A549 (cell line): ENCODE results near the gene PTX4. TPM values are rescaled to one million over a fixed set of nuclear protein-coding genes. Genes with fewer than 3 reads are reported as not detected.

Experiments
- ATAC-seq, 2 experiments: fragments of 200-7000 bp in 1 of 2; fragments of >200 bp in 1 of 2; cut with Nextera tagmentation in 1 of 2; cut with Tn5 transposase in 1 of 2; 3 replicates each; pipeline versions ENCODE4 v1.8.0 to v1.9.1; 2018 to 2020; ENCODE audit warnings: mild to moderate bottlenecking in 1 of 2, moderate library complexity in 1 of 2
- CTCF ChIA-PET: fragments of 300-600 bp; sonication (Branson Sonifier 250); formaldehyde crosslinking; extraction: SDS; loops from one replicate; lab custom pipeline; 2021; ENCODE audit warnings: antibody characterized with exemption, inconsistent platforms; lab: Yijun Ruan, JAX
- POLR2A ChIA-PET: fragments of 350-600 bp; formaldehyde crosslinking; extraction: SDS; loops from one replicate; lab custom pipeline; 2021; ENCODE audit warnings: antibody characterized with exemption, inconsistent platforms; lab: Yijun Ruan, JAX
- DNase-seq, 2 experiments: peaks; one replicate each; pipeline versions ENCODE4 v3.0.0 to v3.0.0-alpha.2; 2011 to 2016; ENCODE audit warnings: low read depth in 1 of 2, low spot score in 1 of 2
- FAIRE-seq: peaks from 2 replicates; lab custom pipeline; 2011; peaks lifted over from hg19 to GRCh38; lab: Jason Lieb, UNC
- H3K27ac ChIP-seq, 2 experiments: fragments of >200 bp; sonication (Bioruptor Twin); formaldehyde crosslinking; 3 replicates each; pipeline ENCODE4 v1.5.1; 2016 to 2017
- H3K4me1 ChIP-seq: fragments of >200 bp; sonication (Bioruptor Twin); formaldehyde crosslinking; 3 replicates; pipeline ENCODE4 v1.6.1; 2016
- H3K4me2 ChIP-seq: fragments of >200 bp; sonication (Bioruptor Twin); formaldehyde crosslinking; 3 replicates; pipeline ENCODE4 v1.6.1; 2016
- H3K4me3 ChIP-seq: fragments of >200 bp; sonication (Bioruptor Twin); formaldehyde crosslinking; 3 replicates; pipeline ENCODE4 v1.5.1; 2016
- H3K9me3 ChIP-seq: fragments of >200 bp; sonication (Bioruptor Twin); formaldehyde crosslinking; 3 replicates; pipeline ENCODE4 v1.6.1; 2016
- BCL3 ChIP-seq: fragments of >200 bp; sonication (Bioruptor Twin); formaldehyde crosslinking; IDR thresholded peaks from 3 replicates; pipeline ENCODE4 v1.6.1; 2016
- CBX8 ChIP-seq: fragments of 200-600 bp; sonication (generic); IDR thresholded peaks from 2 replicates; pipeline ENCODE4 v1.6.1; 2016
- CEBPB ChIP-seq, 2 experiments: fragments of >200 bp in 1 of 2; sonication (Bioruptor Twin) in 1 of 2; formaldehyde crosslinking in 1 of 2; IDR thresholded peaks; 2 replicates each; pipeline ENCODE4 v1.6.1; 2012 to 2016
- CHD4 ChIP-seq: fragments of 200-600 bp; sonication (generic); IDR thresholded peaks from 2 replicates; pipeline ENCODE4 v1.6.1; 2016; ENCODE audit warnings: antibody characterized with exemption, mild to moderate bottlenecking, borderline replicate concordance
- CTCF ChIP-seq: fragments of >200 bp; sonication (Bioruptor Twin); formaldehyde crosslinking; IDR thresholded peaks from 3 replicates; pipeline ENCODE4 v1.5.1; 2016
- E2F6 ChIP-seq: IDR thresholded peaks from 2 replicates; pipeline ENCODE4 v1.6.1; 2012; ENCODE audit warnings: low read depth, borderline replicate concordance
- EHF ChIP-seq: fragments of 250-450 bp; sonication (Bioruptor Pico); IDR thresholded peaks from 2 replicates; pipeline ENCODE4 v1.5.0; 2020; ENCODE audit warnings: mild to moderate bottlenecking
- ESRRA ChIP-seq: fragments of 150-350 bp; IDR thresholded peaks from 2 replicates; pipeline ENCODE4 v1.6.1; 2014; ENCODE audit warnings: mild to moderate bottlenecking, low read length, borderline replicate concordance
- FOSB ChIP-seq: fragments of 250-450 bp; sonication (Bioruptor Pico); IDR thresholded peaks from 2 replicates; pipeline ENCODE4 v1.5.0; 2020; ENCODE audit warnings: mild to moderate bottlenecking, moderate library complexity
- GATA3 ChIP-seq: IDR thresholded peaks from 2 replicates; pipeline ENCODE4 v1.6.1; 2012; ENCODE audit warnings: borderline replicate concordance
- HDAC2 ChIP-seq: fragments of 200-600 bp; sonication (generic); IDR thresholded peaks from 2 replicates; pipeline ENCODE4 v1.6.1; 2016
- HOXA7 ChIP-seq: fragments of 250-450 bp; sonication (Bioruptor Pico); IDR thresholded peaks from 2 replicates; pipeline ENCODE4 v1.5.0; 2020; ENCODE audit warnings: mild to moderate bottlenecking, moderate library complexity
- MAX ChIP-seq: IDR thresholded peaks from 2 replicates; pipeline ENCODE4 v1.6.1; 2012
- NPAS2 ChIP-seq: fragments of 250-450 bp; sonication (Bioruptor Pico); IDR thresholded peaks from 2 replicates; pipeline ENCODE4 v1.8.0; 2022; ENCODE audit warnings: mild to moderate bottlenecking, moderate library complexity, borderline replicate concordance
- PBX3 ChIP-seq: IDR thresholded peaks from 2 replicates; pipeline ENCODE4 v1.6.1; 2012
- PHF8 ChIP-seq: fragments of 200-600 bp; sonication (generic); IDR thresholded peaks from 2 replicates; pipeline ENCODE4 v1.6.1; 2016; ENCODE audit warnings: low read depth, mild to moderate bottlenecking, antibody characterized with exemption, moderate library complexity, borderline replicate concordance
- POLR2A ChIP-seq: IDR thresholded peaks from 2 replicates; pipeline ENCODE4 v1.6.1; 2012; ENCODE audit warnings: mild to moderate bottlenecking, low read length
- POLR2AphosphoS2 ChIP-seq: conservative IDR thresholded peaks from 2 replicates; pipeline ENCODE4 v1.6.1; 2012; ENCODE audit warnings: low read length, improper control_type of control experiment, inconsistent platforms
- RARB ChIP-seq: fragments of 250-450 bp; sonication (Bioruptor Pico); IDR thresholded peaks from 2 replicates; pipeline ENCODE4 v1.8.0; 2021; ENCODE audit warnings: mild to moderate bottlenecking, moderate library complexity
- RCOR1 ChIP-seq: fragments of 150-350 bp; IDR thresholded peaks from 2 replicates; pipeline ENCODE4 v1.6.1; 2014; ENCODE audit warnings: antibody characterized with exemption, low read length, low read depth
- REST ChIP-seq: fragments of 200-600 bp; sonication (generic); IDR thresholded peaks from 2 replicates; pipeline ENCODE4 v1.6.1; 2016; ENCODE audit warnings: antibody characterized with exemption, mild to moderate bottlenecking, moderate library complexity
- RNF2 ChIP-seq: fragments of 200-600 bp; sonication (generic); IDR thresholded peaks from 2 replicates; pipeline ENCODE4 v1.6.1; 2016; ENCODE audit warnings: low read depth, mild to moderate bottlenecking, antibody characterized with exemption, moderate library complexity, borderline replicate concordance
- SMC3 ChIP-seq: fragments of >200 bp; sonication (Bioruptor Twin); formaldehyde crosslinking; IDR thresholded peaks from 3 replicates; pipeline ENCODE4 v1.6.1; 2018; ENCODE audit warnings: inconsistent platforms
- ZSCAN20 ChIP-seq: fragments of 250-450 bp; sonication (Bioruptor Pico); IDR thresholded peaks from 2 replicates; pipeline ENCODE4 v1.8.0; 2022; ENCODE audit warnings: mild to moderate bottlenecking, moderate library complexity
- WGBS: methylation state at CpG from one replicate; pipeline ENCODE4 v1.1.6; 2017; ENCODE audit errors: missing lambda C conversion rate; 5-methylcytosine and 5-hydroxymethylcytosine counted together
- polyA plus RNA-seq, 4 experiments: library from polyadenylated mRNA; depleted of rRNA in 3 of 4; stranded (reverse); fragments of >200 nt; fragmentation: RNase III in 1 of 4; extraction: RNeasy Plus Mini Kit Qiagen cat#74134 plus additional on column Dnase treatment in 1 of 4; gene quantifications; 2 replicates in 3 of 4; 3 replicates in 1 of 4; pipeline ENCODE4 v1.2.3, GENCODE V29; 2011 to 2017

The PTX4 gene
- polyA plus RNA-seq, 2 of the 4 experiments (the other 2 are of a cell fraction) = not detected

GRCh38 chr16:1524366-1524765, 35.6 kb upstream of the PTX4 start:
- H3K4me1 ChIP-seq = no peaks in the 10 kb centered on the region
- no peak overlapping the region for H3K4me2 ChIP-seq
- FAIRE-seq (no peak), DNase-seq (no peak), ATAC-seq (no peak)
- TF ChIP-seq RCOR1 (no peak), RARB (CRISPR knock-in tag) (no peak), PHF8 (no peak), PBX3 (no peak), GATA3 (no peak), POLR2AphosphoS2 (no peak), ZSCAN20 (CRISPR knock-in tag) (no peak), HOXA7 (CRISPR knock-in tag) (no peak), E2F6 (no peak), RNF2 (no peak), CHD4 (no peak), ESRRA (no peak)
- TF ChIP-seq, all 56 proteins: peak for 0
- Histone ChIP-seq H3K9me3 (no peaks in the 10 kb centered on the region), H3K27ac (no peak overlapping the region), H3K4me3 (no peak overlapping the region)
- WGBS = 95% methylated on average over 24 of the region's 26 CpGs
- CTCF ChIA-PET = no interaction called here
- POLR2A ChIA-PET = no interaction called here

- no peak for TF ChIP-seq BCL3
- TF ChIP-seq RARB (CRISPR knock-in tag) = no peak
- no peak for TF ChIP-seq MAX
- TF ChIP-seq SMC3 = no peak
- TF ChIP-seq CEBPB (IDR thresholded peaks at IDR 0.05) = no peak
- no peak for TF ChIP-seq NPAS2 (CRISPR knock-in tag)
- no peak for TF ChIP-seq EHF (CRISPR knock-in tag)
- TF ChIP-seq E2F6 = no peak
- no peak for TF ChIP-seq CBX8
- no peak for TF ChIP-seq REST
- TF ChIP-seq CTCF = no peak
- TF ChIP-seq HDAC2 = no peak
- no peak for TF ChIP-seq ZSCAN20 (CRISPR knock-in tag)
- no peak for TF ChIP-seq FOSB (CRISPR knock-in tag)
- TF ChIP-seq POLR2A = no peak
- TF ChIP-seq ESRRA = no peak
- Histone ChIP-seq H3K9me3 (no peaks in the 10 kb centered on the region), H3K4me1 (no peaks in the 10 kb centered on the region), H3K4me2 (no peak overlapping the region), H3K4me3 (no peak overlapping the region), H3K27ac (no peak overlapping the region)
- ChIA-PET CTCF (no interaction called here), POLR2A (no interaction called here)
- 90% methylated on average over 29 of the region's 30 CpGs for WGBS
- FAIRE-seq = no peak
- DNase-seq = no peak
- ATAC-seq = no peak
Observed at GRCh38 chr16:1523581-1524245, 35.0 kb upstream of the PTX4 start.
